Measurements from ENCODE around the gene PTPN9. TPM values are rescaled to one million over a fixed set of nuclear protein-coding genes. Genes with fewer than 3 reads are reported as not detected.

The PTPN9 gene
- total and polyA plus RNA-seq, 2 of the 4 experiments (the other 2 are of a cell fraction): 26.5 to 38.9 TPM

- in situ Hi-C loops (cut with MboI; ENCODE audit: low sequenced_read_pairs): no loop called here
- Histone ChIP-seq H2AFZ (replicated peaks; ENCODE audit: low read length, poor library complexity) (no peak overlapping the region), H2BK120ac (ENCODE audit: low read depth, low read length) (no peak overlapping the region), H4K91ac (ENCODE audit: insufficient read depth, low read depth, low read length) (no peak overlapping the region), H3K9me3 (ENCODE audit: control insufficient read depth, insufficient read depth, low read length) (no peaks in the 10 kb centered on the region), H3K9ac (ENCODE audit: low read depth, low read length) (no peak overlapping the region), H4K5ac (ENCODE audit: low read depth, low read length) (no peak overlapping the region), H3K4me2 (ENCODE audit: low read depth, low read length) (no peak overlapping the region), H3K18ac (ENCODE audit: low read depth, low read length) (no peak overlapping the region), H2BK20ac (ENCODE audit: low read depth, low read length) (no peak overlapping the region), H2AK5ac (ENCODE audit: low read depth, low read length) (no peak overlapping the region), H2BK15ac (ENCODE audit: low read depth, low read length) (no peak overlapping the region), H4K8ac (ENCODE audit: low read depth in 2 of 2, low read length in 2 of 2) (no peak overlapping the region), H2BK5ac (ENCODE audit: low read depth, low read length, poor library complexity, severe bottlenecking) (no peak overlapping the region), H4K20me1 (ENCODE audit: insufficient read depth, low read length) (peaks cover 67% of the 10 kb centered on the region), H2AK9ac (replicated peaks; ENCODE audit: low read depth, low read length, poor library complexity) (no peak overlapping the region), H3K56ac (ENCODE audit: extremely low read depth, insufficient read depth, low read length) (no peak overlapping the region), H3K79me1 (ENCODE audit: low read depth in 1 of 2, low read length in 2 of 2) (peaks cover 15 to 71% of the 10 kb centered on the region in 2 experiments), H3K14ac (replicated peaks; ENCODE audit: low read depth, low read length) (no peak overlapping the region), H3K9me1 (ENCODE audit: insufficient read depth, low read length) (peaks cover 11% of the 10 kb centered on the region), H3K4me3 (ENCODE audit: insufficient read depth, low read depth, low read length) (no peak overlapping the region), H3K27me3 (ENCODE audit: control insufficient read depth, insufficient read depth, low read length) (no peaks in the 10 kb centered on the region), H3K23ac (ENCODE audit: low read depth, low read length) (no peak overlapping the region), H3K4me1 (ENCODE audit: control insufficient read depth, insufficient read depth, low read length) (peaks cover 5% of the 10 kb centered on the region), H3K36me3 (ENCODE audit: control insufficient read depth, insufficient read depth, low read length) (no peaks in the 10 kb centered on the region), H3K4ac (ENCODE audit: low read depth, low read length) (no peak overlapping the region), H3K27ac (ENCODE audit: insufficient read depth, low read length) (no peak overlapping the region)
- TSS peak; percentile 18 for BruUV-seq (replicated peaks)
- CTCF ChIA-PET: no interaction called here
- TF ChIP-seq CEBPB (IDR thresholded peaks at IDR 0.05; ENCODE audit: low read depth, low read length) (no peak), NFE2L2 (IDR thresholded peaks at IDR 0.05; ENCODE audit: low read depth, low read length) (no peak), FOS (IDR thresholded peaks at IDR 0.05; ENCODE audit: low read depth, low read length) (no peak), SMC3 (IDR thresholded peaks at IDR 0.05; ENCODE audit: low read depth, low read length) (no peak), BHLHE40 (IDR thresholded peaks at IDR 0.05; ENCODE audit: low read depth, low read length) (no peak), MAFK (IDR thresholded peaks at IDR 0.05; ENCODE audit: low read depth, low read length) (no peak), POLR2A (IDR thresholded peaks at IDR 0.05; ENCODE audit: low read depth, low read length) (no peak), MXI1 (IDR thresholded peaks at IDR 0.05; ENCODE audit: borderline replicate concordance, low read depth, low read length) (no peak), CHD1 (IDR thresholded peaks at IDR 0.05; ENCODE audit: low read depth, low read length) (no peak), RFX5 (IDR thresholded peaks at IDR 0.05; ENCODE audit: low read depth, low read length) (no peak), ELK1 (IDR thresholded peaks at IDR 0.05; ENCODE audit: borderline replicate concordance, low read depth, low read length) (no peak), RCOR1 (IDR thresholded peaks at IDR 0.05; ENCODE audit: insufficient replicate concordance, low read length) (no peak), RAD21 (IDR thresholded peaks at IDR 0.05; ENCODE audit: low read length) (no peak), CTCF (conservative IDR thresholded peaks at IDR 0.05; ENCODE audit: low read depth, low read length) (no peak), USF2 (IDR thresholded peaks at IDR 0.05; ENCODE audit: low read depth, low read length) (no peak), MAZ (IDR thresholded peaks at IDR 0.05; ENCODE audit: borderline replicate concordance, low read depth, low read length) (no peak)
- POLR2A ChIA-PET (ENCODE audit: unreplicated experiment): no interaction called here
- no CpG with 5 or more reads among the region's 1 CpG for WGBS, 2 experiments (ENCODE audit: extremely low coverage in 2 of 2, insufficient read length in 1 of 2)
- dilution Hi-C loops (cut with HindIII; ENCODE audit: low sequenced_read_pairs, unreplicated experiment): no loop called here
- intact Hi-C loops (cut with micrococcal nuclease): no loop called here
- ATAC-seq (ENCODE audit: low read depth): no peak
- DNase-seq: no peak
Measured at GRCh38 chr15:75545064-75545463, 34.1 kb downstream of the PTPN9 start.
